Peyer's patch (tissue), 4 donors: ENCODE results near the gene TOX3.

Experiments used
- POLR2A ChIP-seq, 2 donors: fragments of 450-650 bp; IDR thresholded peaks; one replicate each; pipeline ENCODE4 v1.5.1; 2017; ENCODE audit warnings: antibody characterized with exemption in 2 of 2, mild to moderate bottlenecking in 2 of 2, moderate library complexity in 2 of 2
- TF ChIP-seq, protein P1 (sequence below), 6 experiments: fragments of 450-650 bp in 4 of 6; fragments of 200-600 bp in 2 of 6; sonication (generic) in 1 of 6; IDR thresholded peaks; one replicate each; pipeline ENCODE4 v1.5.1; 2017 to 2019; ENCODE audit warnings: antibody characterized with exemption in 6 of 6, mild to moderate bottlenecking in 3 of 6, moderate library complexity in 1 of 6

DNA sequence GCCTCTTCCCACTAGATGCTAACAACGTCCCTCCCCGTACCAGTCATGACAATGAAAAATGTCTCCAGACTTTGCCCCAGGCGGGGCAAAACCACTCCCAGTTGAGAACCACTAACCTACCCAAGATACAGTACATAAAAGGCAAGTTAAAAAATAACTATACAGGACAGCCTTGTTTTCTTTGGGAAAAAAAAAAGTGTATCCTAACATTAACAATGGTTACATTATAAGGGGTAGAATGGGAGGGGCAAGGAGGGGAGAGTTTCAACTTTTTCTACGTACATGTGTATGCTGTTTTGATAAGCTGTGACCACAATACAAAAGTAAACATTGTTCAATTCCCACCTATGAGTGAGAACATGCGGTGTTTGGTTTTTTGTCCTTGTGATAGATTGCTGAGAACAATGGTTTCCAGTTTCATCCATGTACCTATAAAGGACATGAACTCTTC lies 94.9 kb downstream of the TOX3 start:
- TF ChIP-seq POLR2A (IDR thresholded peaks at IDR 0.05), result no peak
- TF ChIP-seq, protein P1, sequence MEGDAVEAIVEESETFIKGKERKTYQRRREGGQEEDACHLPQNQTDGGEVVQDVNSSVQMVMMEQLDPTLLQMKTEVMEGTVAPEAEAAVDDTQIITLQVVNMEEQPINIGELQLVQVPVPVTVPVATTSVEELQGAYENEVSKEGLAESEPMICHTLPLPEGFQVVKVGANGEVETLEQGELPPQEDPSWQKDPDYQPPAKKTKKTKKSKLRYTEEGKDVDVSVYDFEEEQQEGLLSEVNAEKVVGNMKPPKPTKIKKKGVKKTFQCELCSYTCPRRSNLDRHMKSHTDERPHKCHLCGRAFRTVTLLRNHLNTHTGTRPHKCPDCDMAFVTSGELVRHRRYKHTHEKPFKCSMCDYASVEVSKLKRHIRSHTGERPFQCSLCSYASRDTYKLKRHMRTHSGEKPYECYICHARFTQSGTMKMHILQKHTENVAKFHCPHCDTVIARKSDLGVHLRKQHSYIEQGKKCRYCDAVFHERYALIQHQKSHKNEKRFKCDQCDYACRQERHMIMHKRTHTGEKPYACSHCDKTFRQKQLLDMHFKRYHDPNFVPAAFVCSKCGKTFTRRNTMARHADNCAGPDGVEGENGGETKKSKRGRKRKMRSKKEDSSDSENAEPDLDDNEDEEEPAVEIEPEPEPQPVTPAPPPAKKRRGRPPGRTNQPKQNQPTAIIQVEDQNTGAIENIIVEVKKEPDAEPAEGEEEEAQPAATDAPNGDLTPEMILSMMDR (IDR thresholded peaks at IDR 0.05), result peak in 1 of 6 experiments; percentile 12
